Heart right ventricle (tissue), 16 donors: ENCODE results near the gene NKTR. TPM values are rescaled to one million over a fixed set of nuclear protein-coding genes. Genes with fewer than 3 reads are reported as not detected.

ENCODE experiments used
- ATAC-seq, 8 donors: fragments of 200-7000 bp; cut with Tn5 transposase; one replicate each; pipeline ENCODE4 v1.9.1; 2020; ENCODE audit warnings: mild to moderate bottlenecking in 8 of 8, moderate library complexity in 8 of 8, moderate number of reproducible peaks in 1 of 8
- DNase-seq, 2 donors: peaks; one replicate each; pipeline ENCODE4 v3.0.0-alpha.2; 2020
- H3K27ac ChIP-seq, 10 donors: fragments of 200-600 bp; sonication (generic) in 2 of 10; one replicate each; pipeline versions ENCODE4 v1.5.0 to v1.8.0; 2020 to 2022; ENCODE audit warnings: mild to moderate bottlenecking in 3 of 10
- H3K27me3 ChIP-seq, 7 donors: fragments of 200-600 bp; one replicate each; pipeline ENCODE4 v1.8.0; 2021 to 2022; ENCODE audit warnings: mild to moderate bottlenecking in 2 of 7
- H3K36me3 ChIP-seq, 9 donors: fragments of 200-600 bp; sonication (generic) in 1 of 9; one replicate each; pipeline versions ENCODE4 v1.5.0 to v1.8.0; 2020 to 2022; ENCODE audit warnings: mild to moderate bottlenecking in 2 of 9
- H3K4me1 ChIP-seq, 9 donors: fragments of 200-600 bp; sonication (generic) in 1 of 9; one replicate each; pipeline versions ENCODE4 v1.5.0 to v1.8.0; 2020 to 2022; ENCODE audit warnings: mild to moderate bottlenecking in 4 of 9
- H3K4me3 ChIP-seq, 10 donors: fragments of 200-600 bp; sonication (generic) in 2 of 10; one replicate each; pipeline versions ENCODE4 v1.5.0 to v1.8.0; 2020 to 2022; ENCODE audit warnings: mild to moderate bottlenecking in 7 of 10, moderate library complexity in 2 of 10
- H3K9me3 ChIP-seq, 11 donors: fragments of 200-600 bp in 10 of 11; sonication (generic) in 2 of 11; one replicate each; pipeline versions ENCODE4 v1.5.0 to v1.8.0; 2013 to 2022; ENCODE audit warnings: mild to moderate bottlenecking in 2 of 11, control low read depth in 1 of 11, moderate library complexity in 1 of 11
- WGBS, 2 donors: extraction: QIAGEN DNeasy Blood & Tissue Kit; methylation state at CpG; one replicate each; pipeline ENCODE4 v1.1.7; 2013; ENCODE audit warnings: inconsistent platforms in 1 of 2; 5-methylcytosine and 5-hydroxymethylcytosine counted together
- intact Hi-C, 10 donors: fragments of 100-400 bp; cut with DNase I; formaldehyde crosslinking; loops; one replicate each; pipeline versions ENCODE4 v1.11.1 to v1.14.2; 2022
- polyA plus RNA-seq, 2 donors: library from polyadenylated mRNA; stranded (reverse); fragments of 200-250 nt; gene quantifications; one replicate each; pipeline ENCODE4 v1.2.3, GENCODE V29; 2013
- total RNA-seq, 10 donors: library from RNA; stranded (reverse); fragmentation: NEBNext Ultra II Directional in 3 of 10; extraction: Animal tissue kit (Norgen Biotek cat#: 25700) in 3 of 10; gene quantifications; one replicate each; pipeline versions ENCODE4 v1.2.1 to v1.2.4, GENCODE V29; 2021 to 2023
- TF ChIP-seq, protein P1 (sequence below), 9 donors: fragments of 200-600 bp; sonication (generic) in 2 of 9; IDR thresholded peaks; one replicate each; pipeline versions ENCODE4 v1.5.0 to v1.8.0; 2021 to 2022; ENCODE audit warnings: antibody characterized with exemption in 9 of 9, mild to moderate bottlenecking in 5 of 9, moderate library complexity in 1 of 9
- donor health status: Arrhythmogenic right ventricular cardiomyopathy.
- donor health status: ischemic (EF 13 %, LVEDD 7.1; RV severe dilation, severe dysfunction).
- donor health status: healthy with polysubstance abuse.
- donor health status: DM: no; HTN: yes; CAD: no.
- donor health status: DM: no; HTN: no; CAD: no.
- donor health status: ischemic (EF 25% LVEDD 6.9; RV normal size, moderate dysfunction).
- donor health status: ischemic (EF 25% LVEDD 5.7; RV mildly dilated, moderate dysfunction).
- donor health status: healthy.
- donor health status: DM: yes; HTN: yes; CAD: no.
- donor health status: Ischemic cardiomyopathy.
- donor health status: ischemic (EF 35%, LVEDD 5.7; RV mildly dilated, moderate dysfunction).
- donor health status: nonischemic (EF 11% LVEDD 7.7; RV severe dilation, severe dysfunction).
- donor health status: DM: yes; HTN: yes; CAD: no.
- donor health status: PGD.
- donor health status: ischemic (EF 29% LVEDD 5.4; RV normal size, mild dysfunction).
- donor health status: nonischemic (EF 23%, LVEDD 6.1; RV moderate dilation, normal function).

NKTR gene
- total and polyA plus RNA-seq, 12 donors: 10.2 to 59.3 (median 21.9) TPM

- H3K27ac ChIP-seq: peak overlapping the region; percentile 11 to 76 (median 70)
- 54 to 78% methylated on average over 1 of the region's 1 CpG for WGBS, 2 donors
Measured at GRCh38 chr3:42612217-42612616, 11.7 kb downstream of the NKTR start.

DNA sequence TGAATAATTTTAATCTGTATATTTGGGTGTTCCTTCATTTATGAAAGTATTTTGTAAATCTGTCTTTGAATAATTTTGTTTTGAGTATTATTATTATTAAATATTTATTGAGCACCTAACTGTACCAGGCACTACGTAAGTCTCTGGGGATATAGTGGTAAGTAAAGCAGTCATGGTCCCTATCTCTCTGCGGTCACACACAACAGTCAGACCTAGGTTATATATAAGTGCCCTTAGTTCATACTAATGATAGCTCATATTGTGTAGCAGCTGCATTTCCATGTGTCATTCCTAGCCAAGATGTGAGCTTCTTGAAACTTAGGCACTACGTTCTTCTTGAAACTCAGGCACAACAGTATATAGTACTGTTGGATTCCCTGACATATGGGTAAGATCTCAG, 12.4 kb downstream of the NKTR start:
- no peaks in the 10 kb centered on the region for H3K9me3 ChIP-seq
- intact Hi-C loops: no loop called here
- peaks cover 0 to 50% (median 0%) of the 10 kb centered on the region in 9 donors for H3K36me3 ChIP-seq
- TF ChIP-seq, protein P1, sequence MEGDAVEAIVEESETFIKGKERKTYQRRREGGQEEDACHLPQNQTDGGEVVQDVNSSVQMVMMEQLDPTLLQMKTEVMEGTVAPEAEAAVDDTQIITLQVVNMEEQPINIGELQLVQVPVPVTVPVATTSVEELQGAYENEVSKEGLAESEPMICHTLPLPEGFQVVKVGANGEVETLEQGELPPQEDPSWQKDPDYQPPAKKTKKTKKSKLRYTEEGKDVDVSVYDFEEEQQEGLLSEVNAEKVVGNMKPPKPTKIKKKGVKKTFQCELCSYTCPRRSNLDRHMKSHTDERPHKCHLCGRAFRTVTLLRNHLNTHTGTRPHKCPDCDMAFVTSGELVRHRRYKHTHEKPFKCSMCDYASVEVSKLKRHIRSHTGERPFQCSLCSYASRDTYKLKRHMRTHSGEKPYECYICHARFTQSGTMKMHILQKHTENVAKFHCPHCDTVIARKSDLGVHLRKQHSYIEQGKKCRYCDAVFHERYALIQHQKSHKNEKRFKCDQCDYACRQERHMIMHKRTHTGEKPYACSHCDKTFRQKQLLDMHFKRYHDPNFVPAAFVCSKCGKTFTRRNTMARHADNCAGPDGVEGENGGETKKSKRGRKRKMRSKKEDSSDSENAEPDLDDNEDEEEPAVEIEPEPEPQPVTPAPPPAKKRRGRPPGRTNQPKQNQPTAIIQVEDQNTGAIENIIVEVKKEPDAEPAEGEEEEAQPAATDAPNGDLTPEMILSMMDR (IDR thresholded peaks at IDR 0.05): no peak
- H3K4me1 ChIP-seq: peaks cover 6 to 88% (median 61%) of the 10 kb centered on the region in 9 donors
- WGBS, 2 donors: 73 to 77% methylated on average over 3 of the region's 3 CpGs
- H3K27ac ChIP-seq: peak overlapping the region in 9 of 10 donors; percentile 10 to 76 (median 62)
- ATAC-seq (peak in 2 of 8 donors; percentile 14 to 39), DNase-seq (no peak)
- H3K27me3 ChIP-seq: no peaks in the 10 kb centered on the region
- no peak overlapping the region for H3K4me3 ChIP-seq

More at GRCh38 chr3:42612217-42612616, 11.7 kb downstream of the NKTR start:
- Histone ChIP-seq H3K9me3 (no peaks in the 10 kb centered on the region), H3K36me3 (peaks cover 0 to 47% (median 0%) of the 10 kb centered on the region in 9 donors), H3K27me3 (no peaks in the 10 kb centered on the region), H3K4me1 (peaks cover 6 to 88% (median 61%) of the 10 kb centered on the region in 9 donors), H3K4me3 (no peak overlapping the region)
- TF ChIP-seq, protein P1 (IDR thresholded peaks at IDR 0.05): no peak
- DNase-seq (no peak), ATAC-seq (peak in 5 of 8 donors; percentile 23 to 64 (median 50))
- intact Hi-C loops: no loop called here

DNA sequence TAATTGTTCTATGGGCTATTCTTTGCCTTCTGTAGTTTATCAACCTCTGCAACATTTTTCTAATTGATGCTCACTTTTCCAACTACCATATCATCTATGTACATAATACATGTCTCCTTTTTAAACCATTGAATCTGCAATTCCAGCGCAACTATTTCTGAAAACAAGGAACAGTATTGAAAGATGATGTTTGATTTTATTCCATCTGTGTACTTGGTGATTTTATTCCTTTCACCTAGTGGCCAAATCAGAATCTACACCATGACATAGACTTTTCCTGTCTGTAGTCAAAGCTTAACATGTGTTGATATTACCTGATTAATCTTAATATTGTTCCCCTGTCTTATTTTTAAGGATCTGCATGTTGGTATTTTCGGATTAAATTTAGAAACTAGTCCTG, 13.0 kb downstream of the NKTR start:
- H3K4me1 ChIP-seq: peaks cover 6 to 84% (median 57%) of the 10 kb centered on the region in 9 donors
- peak overlapping the region in 8 of 10 donors; percentile 38 to 76 (median 63) for H3K27ac ChIP-seq
- intact Hi-C loops: no loop called here
- TF ChIP-seq, protein P1 (IDR thresholded peaks at IDR 0.05): peak in 7 of 9 donors; percentile 24 to 57 (median 47)
- H3K27me3 ChIP-seq: no peaks in the 10 kb centered on the region
- no peak for DNase-seq
- WGBS, 2 donors: 71 to 74% methylated on average over 2 of the region's 2 CpGs
- no peak for ATAC-seq
- H3K36me3 ChIP-seq: peaks cover 0 to 50% (median 1%) of the 10 kb centered on the region in 9 donors
- no peaks in the 10 kb centered on the region for H3K9me3 ChIP-seq
- no peak overlapping the region for H3K4me3 ChIP-seq

DNA sequence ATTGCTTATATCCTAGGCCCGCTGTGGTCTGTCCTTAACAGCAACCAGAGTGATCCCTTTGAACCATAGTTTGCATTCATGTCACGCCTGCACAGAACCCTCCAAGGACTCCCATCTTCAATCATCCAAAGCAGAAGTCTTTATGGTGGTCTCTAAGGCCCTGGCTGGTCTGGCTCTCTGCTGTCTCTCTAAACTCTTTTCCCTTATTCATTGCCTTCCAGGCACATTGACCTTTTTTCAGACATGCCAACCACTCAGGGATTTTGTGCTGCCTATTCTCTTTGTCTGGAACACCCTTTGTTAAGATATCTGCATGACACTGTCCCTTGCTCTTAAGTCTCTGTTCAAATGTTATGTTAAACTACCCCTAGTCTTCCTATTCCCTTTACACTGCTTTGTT, 31.1 kb downstream of the NKTR start:
- H3K36me3 ChIP-seq: peaks cover 0 to 99% (median 49%) of the 10 kb centered on the region in 9 donors
- H3K27me3 ChIP-seq: no peaks in the 10 kb centered on the region
- intact Hi-C loops: no loop called here
- WGBS, 2 donors: 95 to 97% methylated on average over 2 of the region's 2 CpGs
- TF ChIP-seq, protein P1 (IDR thresholded peaks at IDR 0.05): no peak
- DNase-seq: no peak
- H3K4me3 ChIP-seq: no peak overlapping the region
- no peaks in the 10 kb centered on the region for H3K9me3 ChIP-seq
- peaks cover 0 to 17% (median 0%) of the 10 kb centered on the region in 9 donors for H3K4me1 ChIP-seq
- ATAC-seq: peak in 1 of 8 donors; percentile 41
- peak overlapping the region in 1 of 10 donors; percentile 18 for H3K27ac ChIP-seq
